NCI-H146 (cell line): Measurements from ENCODE around the gene HMGXB4.

Experiments used
- DNase-seq: peaks from one replicate; lab custom pipeline; 2025; lab: John Stamatoyannopoulos, UW

The HMGXB4 gene

GRCh38 chr22:35310556-35311550 lies 53.6 kb downstream of the HMGXB4 start:
- DNase-seq = no peak

GRCh38 chr22:35311551-35311999 lies 54.3 kb downstream of the HMGXB4 start:
- no peak for DNase-seq

DNA sequence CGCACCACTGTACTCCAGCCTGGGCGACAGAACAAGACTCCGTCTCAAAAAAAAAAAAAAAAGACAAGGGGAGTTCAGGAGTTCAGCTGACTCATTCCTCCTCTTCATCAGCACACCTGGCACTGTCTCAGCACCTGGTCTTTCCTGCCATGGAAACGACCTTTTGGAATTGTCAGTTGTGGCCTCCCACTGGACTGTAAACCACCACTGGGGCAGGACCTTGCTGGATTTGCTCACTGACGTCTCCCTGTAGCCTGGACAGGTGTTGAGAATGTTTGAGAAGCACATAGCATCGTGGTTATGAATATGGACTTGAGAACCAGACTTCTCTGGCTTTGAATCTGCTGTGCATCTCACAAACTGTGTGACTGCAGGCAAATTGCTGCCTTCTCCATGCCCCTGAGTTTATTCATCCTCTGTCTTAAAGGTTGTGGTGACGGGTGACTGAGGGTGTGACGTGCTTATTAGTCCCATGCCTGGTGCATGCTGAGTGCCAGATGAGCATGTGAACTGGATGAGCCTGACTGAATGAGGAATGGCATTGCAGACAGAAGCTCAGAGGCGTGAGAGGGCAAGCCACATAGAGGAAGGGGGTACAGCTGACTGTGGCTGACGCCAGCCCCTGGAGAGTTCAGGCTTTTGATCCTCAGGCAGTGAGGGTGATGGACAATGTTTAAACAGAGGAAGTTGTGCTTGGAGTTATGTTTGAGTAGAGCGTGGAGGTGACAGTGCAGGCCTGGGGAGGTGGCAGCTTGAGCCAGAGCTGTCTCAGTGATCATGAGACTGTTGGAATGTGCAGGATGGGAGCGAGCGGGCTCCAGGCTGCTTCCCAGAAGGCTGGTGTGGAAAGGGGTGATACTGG lies 55.1 kb downstream of the HMGXB4 start:
- peak; percentile 90 for DNase-seq

DNA sequence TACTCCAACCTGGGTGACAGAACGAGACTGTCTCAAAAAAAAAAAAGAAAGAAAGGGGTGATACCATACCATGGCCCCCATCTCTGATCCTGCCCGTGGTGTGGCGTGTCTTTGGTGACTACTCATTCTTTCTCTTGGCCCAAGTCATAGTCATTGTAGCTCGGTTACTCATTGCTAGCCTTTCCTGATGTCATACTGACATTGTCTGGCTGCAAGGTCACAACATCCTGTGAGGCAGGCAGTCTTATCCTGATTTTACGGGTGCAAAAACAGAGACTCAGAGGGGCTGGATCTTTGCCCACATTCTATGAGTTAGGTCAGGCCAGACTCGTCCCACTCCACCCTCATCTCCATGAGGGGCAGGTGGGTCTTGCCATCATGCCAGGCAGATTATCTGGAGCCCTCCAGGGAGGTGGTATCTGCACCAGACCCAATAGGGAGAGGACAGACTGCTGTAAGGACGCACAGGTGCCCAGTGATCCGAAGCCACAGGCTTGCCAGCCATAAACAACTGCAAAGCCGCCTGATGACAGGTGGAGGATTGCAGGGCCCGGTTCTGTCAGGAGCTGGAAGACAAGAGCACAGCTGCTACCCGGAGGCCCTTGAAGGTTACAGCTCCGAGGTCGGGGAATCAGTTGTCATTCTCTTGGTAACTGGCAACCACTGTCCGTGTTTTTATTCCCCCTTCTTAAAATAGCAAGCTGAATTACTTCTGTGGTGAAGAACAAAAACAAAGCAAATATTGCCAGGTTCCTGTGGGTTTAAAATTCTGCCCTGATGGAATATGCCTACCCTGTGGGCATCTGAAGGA lies 56.2 kb downstream of the HMGXB4 start:
- DNase-seq = peak; percentile 43

- no peak for DNase-seq
Observed at GRCh38 chr22:35314161-35314942, 57.1 kb downstream of the HMGXB4 start.

GRCh38 chr22:35315141-35315854 lies 58.0 kb downstream of the HMGXB4 start:
- DNase-seq = no peak

DNA sequence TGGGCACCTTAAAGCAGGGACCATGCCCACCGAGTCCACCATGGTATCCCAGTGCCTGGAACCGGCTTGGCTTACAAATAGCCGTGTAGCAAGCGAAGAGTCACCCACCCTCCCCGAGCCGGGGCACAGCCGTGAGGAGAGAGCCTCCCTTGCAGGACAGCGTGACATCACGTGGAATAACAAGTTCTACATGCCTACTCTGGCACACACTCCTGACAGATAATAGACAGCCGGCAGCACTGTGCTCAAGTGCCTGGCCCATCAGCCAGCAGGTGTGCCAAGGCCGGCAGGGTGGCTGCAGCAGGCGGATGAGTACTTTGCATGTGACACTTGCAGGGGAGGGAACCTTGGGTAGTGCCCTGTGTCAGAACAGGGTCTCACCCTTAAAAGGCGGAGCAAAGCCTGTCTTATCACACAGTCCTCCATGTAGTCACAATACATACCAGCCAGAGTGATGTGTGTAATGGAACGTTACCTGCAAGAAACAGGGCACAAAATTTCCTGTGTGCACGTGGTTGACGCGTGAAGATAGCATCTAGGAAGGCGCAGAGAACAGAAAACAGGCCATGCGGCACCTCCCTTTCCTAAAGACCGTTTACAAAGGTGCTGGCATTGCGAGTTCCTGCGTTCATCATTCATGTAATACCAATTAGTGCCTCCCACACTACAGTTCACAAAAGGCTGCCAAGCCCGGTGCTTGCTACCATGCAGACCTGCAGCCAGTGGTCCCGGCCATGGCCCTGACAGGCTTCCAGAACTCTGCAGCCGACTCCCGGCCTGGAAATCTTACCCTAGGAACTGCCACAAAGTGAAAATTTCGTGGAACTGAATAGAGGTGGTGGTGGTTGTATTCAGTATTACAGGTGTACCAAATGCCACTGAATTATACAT lies 58.8 kb downstream of the HMGXB4 start:
- no peak for DNase-seq

- DNase-seq = no peak
Observed at GRCh38 chr22:35316751-35317150, 59.5 kb downstream of the HMGXB4 start.

GRCh38 chr22:35317680-35318290 lies 60.5 kb downstream of the HMGXB4 start:
- DNase-seq = no peak

DNA sequence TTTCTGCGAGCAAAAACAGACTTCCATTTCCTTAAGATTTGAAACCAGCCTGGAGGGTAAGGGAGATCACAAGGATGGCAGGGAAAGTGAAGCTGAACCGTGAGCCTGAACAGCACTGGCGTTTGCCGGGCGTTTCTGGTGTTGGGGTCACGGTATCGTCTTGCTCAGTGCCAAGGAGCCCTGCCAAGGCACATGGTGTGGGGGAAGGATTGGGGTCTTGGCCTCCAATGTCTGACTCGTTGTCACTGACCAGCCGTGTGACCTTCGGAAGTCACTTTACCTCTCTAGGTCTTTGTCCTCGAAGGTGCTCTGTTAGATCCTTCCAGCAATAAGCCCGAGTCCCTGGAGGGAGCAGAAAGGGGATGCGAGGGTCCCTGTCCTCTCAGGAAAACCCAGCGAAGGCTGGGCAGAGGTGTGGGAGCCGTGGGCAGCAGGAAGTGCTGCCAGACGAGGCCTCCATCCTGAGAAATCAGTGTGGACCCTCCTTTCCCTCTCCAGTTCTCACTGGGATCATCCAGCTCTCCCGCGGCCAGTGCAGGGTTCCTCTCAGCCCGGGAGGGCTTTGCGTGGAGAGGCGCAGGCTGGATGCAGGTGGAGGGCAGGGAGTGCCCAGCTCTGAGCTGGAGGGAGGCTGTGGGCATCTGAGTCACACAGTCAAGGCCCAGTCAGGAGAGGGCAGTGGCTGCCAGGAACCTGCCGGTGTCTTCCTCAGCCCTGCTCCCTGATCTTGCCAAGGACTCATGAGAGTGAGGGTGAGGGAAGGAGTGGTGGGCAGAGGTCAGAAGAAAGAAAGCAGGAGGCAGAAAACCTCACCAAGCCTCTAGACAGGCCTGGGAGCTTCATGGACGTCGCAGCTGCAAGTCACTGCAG lies 61.3 kb downstream of the HMGXB4 start:
- DNase-seq = no peak

- DNase-seq = no peak
Observed at GRCh38 chr22:35319244-35319985, 62.1 kb downstream of the HMGXB4 start.

GRCh38 chr22:35322126-35322525 lies 64.8 kb downstream of the HMGXB4 start:
- no peak for DNase-seq

DNA sequence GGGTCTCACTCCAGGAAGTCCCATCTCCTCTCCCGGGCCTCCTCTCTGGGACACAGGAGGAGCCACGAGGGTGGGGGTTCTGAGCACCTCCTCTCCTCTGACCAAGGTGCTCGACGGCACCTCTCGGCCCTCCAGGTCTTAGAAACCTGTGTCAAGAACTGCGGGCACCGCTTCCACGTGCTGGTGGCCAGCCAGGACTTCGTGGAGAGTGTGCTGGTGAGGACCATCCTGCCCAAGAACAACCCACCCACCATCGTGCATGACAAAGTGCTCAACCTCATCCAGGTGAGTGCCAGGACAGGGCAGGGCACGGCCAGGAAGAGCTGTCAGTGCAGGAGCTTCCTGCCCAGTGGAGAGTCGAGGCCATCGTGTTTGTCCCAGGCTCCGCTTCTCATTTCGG lies 65.6 kb downstream of the HMGXB4 start:
- DNase-seq = no peak

- no peak for DNase-seq
Observed at GRCh38 chr22:35323305-35323704, 66.0 kb downstream of the HMGXB4 start.

GRCh38 chr22:35324067-35324466 lies 66.8 kb downstream of the HMGXB4 start:
- DNase-seq = no peak

DNA sequence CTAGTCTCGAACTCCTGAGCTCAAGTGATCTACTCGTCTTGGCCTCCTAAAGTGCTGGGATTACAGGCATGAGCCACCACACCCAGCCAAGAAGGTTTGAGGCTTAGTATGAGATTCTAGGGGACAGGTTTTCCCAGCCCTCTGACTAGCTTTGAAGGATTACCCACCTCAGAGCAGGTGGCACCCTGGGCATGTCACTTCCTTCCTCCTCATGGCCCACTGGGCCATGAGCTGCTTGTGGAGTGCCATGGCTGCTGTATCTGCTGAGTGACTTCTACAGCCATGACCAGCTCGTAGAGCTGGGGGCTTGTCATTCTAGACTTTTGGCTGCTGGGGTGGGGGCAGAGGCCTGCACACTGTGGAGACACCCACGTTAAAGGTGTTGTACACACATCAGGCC lies 67.5 kb downstream of the HMGXB4 start:
- no peak for DNase-seq

DNA sequence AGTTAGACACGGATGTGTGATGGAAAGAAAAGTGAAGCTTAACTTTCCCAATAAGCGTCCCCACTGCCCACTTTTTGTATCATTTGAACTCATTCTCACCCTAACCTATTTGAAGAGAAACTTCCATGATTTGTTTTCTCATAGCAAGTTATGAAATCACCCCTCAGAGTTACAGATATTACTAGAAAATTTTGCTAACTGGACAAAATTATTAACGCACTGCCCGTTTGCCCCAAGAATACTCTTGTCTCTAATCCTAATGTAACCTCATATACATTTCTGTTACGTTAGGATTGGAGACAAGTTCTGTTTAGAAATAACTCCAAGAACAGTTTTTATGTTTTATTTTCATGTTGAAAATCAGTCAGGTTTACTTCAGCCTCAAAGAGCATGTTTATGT lies 67.9 kb downstream of the HMGXB4 start:
- DNase-seq = no peak
